ENCODE results near the gene CLRN2.

Gene CLRN2

GRCh38 chr4:17497890-17498523, 17.0 kb upstream of the CLRN2 start:
- Histone ChIP-seq H3K27me3 (ENCODE audit: insufficient read depth, poor library complexity, severe bottlenecking) (no peaks in the 10 kb centered on the region), H3K4me3 (replicated peaks; ENCODE audit: insufficient read depth, low read length) (no peak overlapping the region), H3K27ac (replicated peaks) (no peak overlapping the region)
- peak; percentile 38 to 51 for DNase-seq (ENCODE audit: low read depth in 1 of 2, low spot score in 1 of 2)
- TF ChIP-seq POLR2AphosphoS5 (IDR thresholded peaks at IDR 0.05; ENCODE audit: low read depth) (no peak), GABPA (IDR thresholded peaks at IDR 0.05; ENCODE audit: low read depth) (no peak), CTCF (IDR thresholded peaks at IDR 0.05; ENCODE audit: insufficient read depth, low read length) (no peak), SPI1 (IDR thresholded peaks at IDR 0.05; ENCODE audit: borderline replicate concordance, low read depth) (no peak), REST (IDR thresholded peaks at IDR 0.05; ENCODE audit: insufficient replicate concordance, low read depth) (no peak)

- Histone ChIP-seq H3K27ac (replicated peaks) (no peak overlapping the region; the same call in 1 of the 2 replicates), H3K4me3 (replicated peaks; ENCODE audit: insufficient read depth, low read length) (no peak overlapping the region)
These were observed 14.4 kb upstream of the CLRN2 start for GRCh38 chr4:17500574-17500973.

GRCh38 chr4:17502756-17503155, 12.2 kb upstream of the CLRN2 start:
- no peak for DNase-seq (ENCODE audit: low read depth in 1 of 2, low spot score in 1 of 2)
- TF ChIP-seq POLR2AphosphoS5 (IDR thresholded peaks at IDR 0.05; ENCODE audit: low read depth): no peak
- no peak for TF ChIP-seq GABPA (IDR thresholded peaks at IDR 0.05; ENCODE audit: low read depth)
- no peak for TF ChIP-seq CTCF (IDR thresholded peaks at IDR 0.05; ENCODE audit: insufficient read depth, low read length)
- TF ChIP-seq REST (IDR thresholded peaks at IDR 0.05; ENCODE audit: insufficient replicate concordance, low read depth): no peak
- no peak for TF ChIP-seq SPI1 (IDR thresholded peaks at IDR 0.05; ENCODE audit: borderline replicate concordance, low read depth)

More at GRCh38 chr4:17500574-17500973, 14.4 kb upstream of the CLRN2 start:
- no peak for TF ChIP-seq GABPA (IDR thresholded peaks at IDR 0.05; ENCODE audit: low read depth)
- DNase-seq (ENCODE audit: low read depth in 1 of 2, low spot score in 1 of 2): no peak
- no peaks in the 10 kb centered on the region for H3K27me3 ChIP-seq (ENCODE audit: insufficient read depth, poor library complexity, severe bottlenecking)

GRCh38 chr4:17504081-17504480, 10.9 kb upstream of the CLRN2 start:
- no peak for TF ChIP-seq REST (IDR thresholded peaks at IDR 0.05; ENCODE audit: insufficient replicate concordance, low read depth)
- no peak for TF ChIP-seq GABPA (IDR thresholded peaks at IDR 0.05; ENCODE audit: low read depth)
- TF ChIP-seq CTCF (IDR thresholded peaks at IDR 0.05; ENCODE audit: insufficient read depth, low read length): no peak
- no peak for TF ChIP-seq SPI1 (IDR thresholded peaks at IDR 0.05; ENCODE audit: borderline replicate concordance, low read depth)
- no peak for TF ChIP-seq POLR2AphosphoS5 (IDR thresholded peaks at IDR 0.05; ENCODE audit: low read depth)
- Histone ChIP-seq H3K27me3 (ENCODE audit: insufficient read depth, poor library complexity, severe bottlenecking) (no peaks in the 10 kb centered on the region), H3K4me3 (replicated peaks; ENCODE audit: insufficient read depth, low read length) (no peak overlapping the region), H3K27ac (replicated peaks) (no peak overlapping the region)
- DNase-seq (ENCODE audit: low read depth in 1 of 2, low spot score in 1 of 2): no peak

More at GRCh38 chr4:17502756-17503155, 12.2 kb upstream of the CLRN2 start:
- H3K27me3 ChIP-seq (ENCODE audit: insufficient read depth, poor library complexity, severe bottlenecking): no peaks in the 10 kb centered on the region
- no peak overlapping the region for H3K4me3 ChIP-seq (replicated peaks; ENCODE audit: insufficient read depth, low read length)
- H3K27ac ChIP-seq (replicated peaks): no peak overlapping the region

Measured in HL-60 (cell line).